ENCODE data around the gene TMEM108.

GRCh38 chr3:133137042-133137996 lies 99.1 kb downstream of the TMEM108 start:
- TF ChIP-seq TAF1 (IDR thresholded peaks at IDR 0.05; ENCODE audit: borderline replicate concordance, low read depth, low read length), result no peak
- TF ChIP-seq POLR2AphosphoS5 (IDR thresholded peaks at IDR 0.05; ENCODE audit: low read depth, low read length), result no peak
